H9 (cell line): Measurements from ENCODE around the gene RUSF1. TPM values are rescaled to one million over a fixed set of nuclear protein-coding genes. Genes with fewer than 3 reads are reported as not detected.

Experiments
- DNase-seq: peaks from one replicate; pipeline ENCODE4 v3.0.0-alpha.2; 2017
- H2AFZ ChIP-seq: one replicate; pipeline ENCODE4 v1.6.1; 2013; ENCODE audit warnings: mild to moderate bottlenecking, low read length, control low read depth, moderate library complexity
- H2AK5ac ChIP-seq: 2 replicates; pipeline ENCODE4 v1.6.1; 2013; ENCODE audit warnings: low read length, control low read depth, mixed read lengths; ENCODE audit not compliant: insufficient read length
- H2BK120ac ChIP-seq: one replicate; pipeline ENCODE4 v1.6.1; 2013; ENCODE audit warnings: low read depth, mild to moderate bottlenecking, low read length, control low read depth, inconsistent platforms; ENCODE audit not compliant: poor library complexity, severe bottlenecking
- H2BK12ac ChIP-seq: 2 replicates; pipeline ENCODE4 v1.6.1; 2013; ENCODE audit warnings: low read length, control low read depth, mixed read lengths, low read depth; ENCODE audit not compliant: insufficient read length
- H2BK15ac ChIP-seq: 2 replicates; pipeline ENCODE4 v1.6.1; 2013; ENCODE audit warnings: low read depth, low read length, control low read depth
- H2BK20ac ChIP-seq: one replicate; pipeline ENCODE4 v1.6.1; 2013; ENCODE audit warnings: low read depth, mild to moderate bottlenecking, low read length, control low read depth, inconsistent platforms; ENCODE audit not compliant: poor library complexity, severe bottlenecking
- H2BK5ac ChIP-seq: 2 replicates; pipeline ENCODE4 v1.6.1; 2013; ENCODE audit warnings: low read length, control low read depth, mixed read lengths; ENCODE audit not compliant: insufficient read length
- H3K14ac ChIP-seq: 2 replicates; pipeline ENCODE4 v1.6.1; 2013; ENCODE audit warnings: low read length, control low read depth; ENCODE audit not compliant: insufficient read depth
- H3K18ac ChIP-seq: 2 replicates; pipeline ENCODE4 v1.6.1; 2013; ENCODE audit warnings: low read depth, mild to moderate bottlenecking, mixed read lengths, low read length, control low read depth; ENCODE audit not compliant: insufficient read length
- H3K23ac ChIP-seq: 2 replicates; pipeline ENCODE4 v1.6.1; 2013; ENCODE audit warnings: low read length, control low read depth, mixed read lengths, low read depth; ENCODE audit not compliant: insufficient read length
- H3K23me2 ChIP-seq: 2 replicates; pipeline ENCODE4 v1.6.1; 2013; ENCODE audit warnings: low read depth, mild to moderate bottlenecking, mixed read lengths, low read length, control low read depth; ENCODE audit not compliant: insufficient read length, poor library complexity, severe bottlenecking
- H3K27ac ChIP-seq: 2 replicates; pipeline ENCODE4 v1.5.1; 2013; ENCODE audit warnings: low read length, control low read depth, mixed read lengths, low read depth; ENCODE audit not compliant: insufficient read length
- H3K27me3 ChIP-seq: 2 replicates; pipeline ENCODE4 v1.6.1; 2013; ENCODE audit warnings: low read length, control low read depth, inconsistent platforms; ENCODE audit not compliant: insufficient read depth
- H3K4ac ChIP-seq: 2 replicates; pipeline ENCODE4 v1.6.1; 2013; ENCODE audit warnings: low read depth, mild to moderate bottlenecking, control low read depth, inconsistent platforms, low read length, moderate library complexity
- H3K4me1 ChIP-seq: 2 replicates; pipeline ENCODE4 v1.6.1; 2013; ENCODE audit warnings: low read length, control low read depth, inconsistent platforms; ENCODE audit not compliant: insufficient read depth
- H3K4me2 ChIP-seq: 2 replicates; pipeline ENCODE4 v1.6.1; 2013; ENCODE audit warnings: low read length, control low read depth, mixed read lengths; ENCODE audit not compliant: insufficient read length, insufficient read depth
- H3K56ac ChIP-seq: 2 replicates; pipeline ENCODE4 v1.6.1; 2013; ENCODE audit warnings: low read depth, mild to moderate bottlenecking, mixed read lengths, low read length, control low read depth; ENCODE audit not compliant: insufficient read length
- H3K79me1 ChIP-seq: 2 replicates; pipeline ENCODE4 v1.6.1; 2013; ENCODE audit warnings: low read depth, mild to moderate bottlenecking, moderate library complexity, low read length, control low read depth, inconsistent platforms; ENCODE audit not compliant: insufficient read depth, poor library complexity, severe bottlenecking
- H3K79me2 ChIP-seq: 2 replicates; pipeline ENCODE4 v1.6.1; 2013; ENCODE audit warnings: low read length, control low read depth, inconsistent platforms; ENCODE audit not compliant: insufficient read depth
- H3K9ac ChIP-seq: 2 replicates; pipeline ENCODE4 v1.6.1; 2013; ENCODE audit warnings: low read length, control low read depth, mixed read lengths; ENCODE audit not compliant: insufficient read length; ENCODE audit errors: extremely low read depth
- H3K9me3 ChIP-seq: one replicate; pipeline ENCODE4 v1.6.1; 2013; ENCODE audit warnings: low read depth, low read length, inconsistent platforms; ENCODE audit not compliant: control insufficient read depth
- H3T11ph ChIP-seq: one replicate; pipeline ENCODE4 v1.6.1; 2013; ENCODE audit warnings: mild to moderate bottlenecking, low read length, control low read depth, inconsistent platforms
- H4K20me1 ChIP-seq: one replicate; pipeline ENCODE4 v1.6.1; 2013; ENCODE audit not compliant: control insufficient read depth, insufficient read length, insufficient read depth
- H4K5ac ChIP-seq: 2 replicates; pipeline ENCODE4 v1.6.1; 2013; ENCODE audit warnings: low read depth, mild to moderate bottlenecking, mixed read lengths, low read length, control low read depth; ENCODE audit not compliant: insufficient read length
- H4K8ac ChIP-seq: replicated peaks from 2 replicates; pipeline ENCODE4 v1.6.1; 2013; ENCODE audit warnings: low read length, control low read depth, mixed read lengths, low read depth; ENCODE audit not compliant: insufficient read length
- H4K91ac ChIP-seq: 2 replicates; pipeline ENCODE4 v1.6.1; 2013; ENCODE audit warnings: low read depth, mild to moderate bottlenecking, moderate library complexity, mixed read lengths, low read length, control low read depth; ENCODE audit not compliant: insufficient read length
- H3K27ac Mint-ChIP-seq, 3 experiments: 2 replicates in 2 of 3; 3 replicates in 1 of 3; pipeline ENCODE4 v1.8.0; 2020 to 2021; ENCODE audit warnings: mixed read lengths in 3 of 3, mild to moderate bottlenecking in 1 of 3, moderate library complexity in 1 of 3
- H3K27me3 Mint-ChIP-seq: 2 replicates; pipeline ENCODE4 v1.8.0; 2021; ENCODE audit warnings: low read depth, mild to moderate bottlenecking, moderate library complexity, mixed read lengths
- H3K36me3 Mint-ChIP-seq, 3 experiments: 2 replicates in 2 of 3; 3 replicates in 1 of 3; pipeline ENCODE4 v1.8.0; 2020 to 2021; ENCODE audit warnings: low read depth in 3 of 3, mixed read lengths in 3 of 3; ENCODE audit not compliant: insufficient read depth in 1 of 3
- H3K4me1 Mint-ChIP-seq, 2 experiments: 2 replicates each; pipeline ENCODE4 v1.8.0; 2020; ENCODE audit warnings: mixed read lengths in 2 of 2
- H3K4me3 Mint-ChIP-seq, 2 experiments: 2 replicates in 1 of 2; 3 replicates in 1 of 2; pipeline ENCODE4 v1.8.0; 2020 to 2021; ENCODE audit warnings: mild to moderate bottlenecking in 2 of 2, mixed read lengths in 2 of 2, moderate library complexity in 1 of 2
- H3K9me3 Mint-ChIP-seq, 2 experiments: 2 replicates in 1 of 2; 3 replicates in 1 of 2; pipeline ENCODE4 v1.8.0; 2020; ENCODE audit warnings: mild to moderate bottlenecking in 2 of 2, mixed read lengths in 2 of 2, moderate library complexity in 1 of 2
- WGBS: extraction: QIAGEN DNeasy Blood & Tissue Kit; methylation state at CpG from one replicate; pipeline ENCODE4 v1.1.7; 2013; ENCODE audit warnings: missing lambda C conversion rate, low lambda C conversion rate, mixed read lengths; ENCODE audit not compliant: insufficient read length; ENCODE audit errors: extremely low coverage; 5-methylcytosine and 5-hydroxymethylcytosine counted together
- total RNA-seq: library from RNA; stranded (reverse); gene quantifications from 2 replicates; pipeline ENCODE4 v1.2.1, GENCODE V29; 2021
- TF ChIP-seq, protein P1 (sequence below): fragments of 200-600 bp; sonication (generic); conservative IDR thresholded peaks from 3 replicates; pipeline ENCODE4 v1.8.0; 2021; ENCODE audit warnings: antibody characterized with exemption, mild to moderate bottlenecking

Gene RUSF1
- total RNA-seq, 1 experiment from 2014 or later = 33.4 TPM

DNA sequence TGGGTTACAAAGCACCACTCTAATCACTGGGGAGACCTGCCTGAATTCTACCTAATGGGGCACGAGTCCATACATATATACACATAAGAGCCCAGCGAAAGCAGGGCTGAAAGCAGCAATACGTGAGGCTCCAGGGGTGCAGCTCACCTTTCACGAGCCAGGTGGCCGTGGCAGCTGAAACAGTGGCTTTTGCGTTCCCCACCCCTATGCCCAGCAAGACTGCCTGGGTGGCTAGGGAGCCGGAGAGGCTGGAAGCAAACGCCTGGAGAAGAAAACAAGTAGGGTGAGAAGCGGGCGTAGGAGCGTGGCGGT lies 618 bp downstream of the RUSF1 start:
- peak overlapping the region; percentile 61 for H3K9ac ChIP-seq
- H2BK120ac ChIP-seq = no peak overlapping the region
- H3K27me3 ChIP-seq = no peaks in the 10 kb centered on the region
- H4K5ac ChIP-seq = no peak overlapping the region
- peak overlapping the region; percentile 94 for H3K4me2 ChIP-seq
- Mint-ChIP-seq H3K27ac (peak overlapping the region; percentile 58 to 94 (median 92); a peak in 4 of 7 replicates), H3K9me3 (peaks cover 0 to 2% of the 10 kb centered on the region in 2 experiments; a peak in 2 of 5 replicates), H3K4me1 (peaks cover 16 to 22% of the 10 kb centered on the region in 2 experiments), H3K36me3 (peaks cover 2 to 5% (median 3%) of the 10 kb centered on the region in 3 experiments; a peak in 4 of 7 replicates), H3K27me3 (peaks cover 4% of the 10 kb centered on the region), H3K4me3 (peak overlapping the region; percentile 87 to 93)
- no peak for DNase-seq
- H3K14ac ChIP-seq = peak overlapping the region; percentile 89; the same call in 1 of the 2 replicates
- H3K79me2 ChIP-seq = no peaks in the 10 kb centered on the region
- no peak overlapping the region for H2BK5ac ChIP-seq
- H3K9me3 ChIP-seq = no peaks in the 10 kb centered on the region
- WGBS = no CpG with 5 or more reads among the region's 12 CpGs
- no peak overlapping the region for H4K91ac ChIP-seq
- peak overlapping the region; percentile 28 for H3K18ac ChIP-seq
- H2BK20ac ChIP-seq = no peak overlapping the region
- TF ChIP-seq, protein P1, sequence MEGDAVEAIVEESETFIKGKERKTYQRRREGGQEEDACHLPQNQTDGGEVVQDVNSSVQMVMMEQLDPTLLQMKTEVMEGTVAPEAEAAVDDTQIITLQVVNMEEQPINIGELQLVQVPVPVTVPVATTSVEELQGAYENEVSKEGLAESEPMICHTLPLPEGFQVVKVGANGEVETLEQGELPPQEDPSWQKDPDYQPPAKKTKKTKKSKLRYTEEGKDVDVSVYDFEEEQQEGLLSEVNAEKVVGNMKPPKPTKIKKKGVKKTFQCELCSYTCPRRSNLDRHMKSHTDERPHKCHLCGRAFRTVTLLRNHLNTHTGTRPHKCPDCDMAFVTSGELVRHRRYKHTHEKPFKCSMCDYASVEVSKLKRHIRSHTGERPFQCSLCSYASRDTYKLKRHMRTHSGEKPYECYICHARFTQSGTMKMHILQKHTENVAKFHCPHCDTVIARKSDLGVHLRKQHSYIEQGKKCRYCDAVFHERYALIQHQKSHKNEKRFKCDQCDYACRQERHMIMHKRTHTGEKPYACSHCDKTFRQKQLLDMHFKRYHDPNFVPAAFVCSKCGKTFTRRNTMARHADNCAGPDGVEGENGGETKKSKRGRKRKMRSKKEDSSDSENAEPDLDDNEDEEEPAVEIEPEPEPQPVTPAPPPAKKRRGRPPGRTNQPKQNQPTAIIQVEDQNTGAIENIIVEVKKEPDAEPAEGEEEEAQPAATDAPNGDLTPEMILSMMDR = no peak
- no peaks in the 10 kb centered on the region for H4K20me1 ChIP-seq
- H3K4ac ChIP-seq = no peak overlapping the region
- no peaks in the 10 kb centered on the region for H3K79me1 ChIP-seq
- H3K56ac ChIP-seq = no peak overlapping the region
- H2BK15ac ChIP-seq = no peak overlapping the region
- H2AFZ ChIP-seq = no peak overlapping the region
- H3T11ph ChIP-seq = no peak overlapping the region
- H2AK5ac ChIP-seq = no peak overlapping the region
- H3K4me1 ChIP-seq = 0 out of 2 replicates have a peak, but pooled peaks cover 3% of the 10 kb centered on the region
- no peak overlapping the region for H4K8ac ChIP-seq
- H3K27ac ChIP-seq = no peak overlapping the region
- H3K23ac ChIP-seq = no peak overlapping the region
- peaks cover 6% of the 10 kb centered on the region for H3K23me2 ChIP-seq
- H2BK12ac ChIP-seq = no peak overlapping the region
